SK-N-SH treated with all-trans-retinoic acid at 6 μM for 48 hours (cell line): ENCODE measurements around the gene PYGM.

ENCODE experiments used
- ATAC-seq: fragments of 200-7000 bp; cut with Tn5 transposase; 3 replicates; pipeline ENCODE4 v1.9.1; 2020; ENCODE audit warnings: mild to moderate bottlenecking, moderate library complexity
- ARNTL ChIP-seq: fragments of 450-650 bp; formaldehyde crosslinking; IDR thresholded peaks from 2 replicates; pipeline ENCODE4 v1.5.0; 2020; ENCODE audit warnings: low read depth, mild to moderate bottlenecking, moderate library complexity, borderline replicate concordance
- BACH2 ChIP-seq: fragments of 250-450 bp; sonication (Bioruptor Pico); IDR thresholded peaks from 2 replicates; pipeline ENCODE4 v1.9.0; 2021; ENCODE audit warnings: mild to moderate bottlenecking, borderline replicate concordance
- CSDC2 ChIP-seq: fragments of 250-450 bp; sonication (Bioruptor Pico); IDR thresholded peaks from 2 replicates; pipeline ENCODE4 v1.5.0; 2020; ENCODE audit warnings: mild to moderate bottlenecking, moderate library complexity
- CSRNP3 ChIP-seq: fragments of 250-450 bp; sonication (Bioruptor Pico); IDR thresholded peaks from 2 replicates; pipeline ENCODE4 v1.5.1; 2021; ENCODE audit warnings: mild to moderate bottlenecking, moderate library complexity
- ESRRG ChIP-seq: fragments of 250-450 bp; sonication (Bioruptor Pico); IDR thresholded peaks from 2 replicates; pipeline ENCODE4 v1.6.1; 2021; ENCODE audit warnings: mild to moderate bottlenecking
- GLIS3 ChIP-seq: fragments of 250-450 bp; sonication (Bioruptor Pico); IDR thresholded peaks from 2 replicates; pipeline ENCODE4 v1.5.0; 2020; ENCODE audit warnings: mild to moderate bottlenecking, moderate library complexity
- ISL1 ChIP-seq: fragments of 250-450 bp; sonication (Bioruptor Pico); IDR thresholded peaks from 2 replicates; pipeline ENCODE4 v2.1.2; 2022; ENCODE audit warnings: mild to moderate bottlenecking, moderate library complexity
- PATZ1 ChIP-seq: fragments of 250-450 bp; sonication (Bioruptor Pico); IDR thresholded peaks from 2 replicates; pipeline ENCODE4 v1.8.0; 2020; ENCODE audit warnings: mild to moderate bottlenecking, moderate library complexity, borderline replicate concordance
- POU6F1 ChIP-seq: fragments of 250-450 bp; sonication (Bioruptor Pico); IDR thresholded peaks from 2 replicates; pipeline ENCODE4 v1.8.0; 2021; ENCODE audit warnings: low read depth, mild to moderate bottlenecking, moderate library complexity, borderline replicate concordance
- PPARA ChIP-seq: fragments of 250-450 bp; sonication (Bioruptor Pico); IDR thresholded peaks from 2 replicates; pipeline ENCODE4 v1.5.0; 2020; ENCODE audit warnings: mild to moderate bottlenecking, borderline replicate concordance
- RARB ChIP-seq: fragments of 250-450 bp; sonication (Bioruptor Pico); IDR thresholded peaks from 2 replicates; pipeline ENCODE4 v1.8.0; 2021; ENCODE audit warnings: mild to moderate bottlenecking, moderate library complexity
- SNAI2 ChIP-seq: fragments of 250-450 bp; sonication (Bioruptor Pico); IDR thresholded peaks from 2 replicates; pipeline ENCODE4 v1.5.0; 2020; ENCODE audit warnings: mild to moderate bottlenecking, moderate library complexity
- TCF4 ChIP-seq: fragments of 250-450 bp; sonication (Bioruptor Pico); IDR thresholded peaks from 2 replicates; pipeline ENCODE4 v1.8.0; 2021; ENCODE audit warnings: mild to moderate bottlenecking, moderate library complexity, borderline replicate concordance
- TOX ChIP-seq: fragments of 250-450 bp; sonication (Bioruptor Pico); IDR thresholded peaks from 2 replicates; pipeline ENCODE4 v1.8.0; 2021; ENCODE audit warnings: mild to moderate bottlenecking, moderate library complexity, borderline replicate concordance
- TSHZ2 ChIP-seq: fragments of 250-450 bp; sonication (Bioruptor Pico); IDR thresholded peaks from 2 replicates; pipeline ENCODE4 v1.5.0; 2020; ENCODE audit warnings: mild to moderate bottlenecking, moderate library complexity
- ZC3H10 ChIP-seq: fragments of 250-450 bp; sonication (Bioruptor Pico); IDR thresholded peaks from 2 replicates; pipeline ENCODE4 v1.5.1; 2021; ENCODE audit warnings: mild to moderate bottlenecking, moderate library complexity
- ZFP3 ChIP-seq: fragments of 250-450 bp; sonication (Bioruptor Pico); IDR thresholded peaks from 2 replicates; pipeline ENCODE4 v1.5.0; 2020; ENCODE audit warnings: mild to moderate bottlenecking, moderate library complexity
- ZFP30 ChIP-seq: fragments of 450-650 bp; formaldehyde crosslinking; IDR thresholded peaks from 2 replicates; pipeline ENCODE4 v1.5.0; 2022; ENCODE audit warnings: mild to moderate bottlenecking, moderate library complexity
- ZNF565 ChIP-seq: fragments of 450-650 bp; formaldehyde crosslinking; conservative IDR thresholded peaks from 2 replicates; pipeline ENCODE4 v1.5.0; 2020; ENCODE audit warnings: low read depth, mild to moderate bottlenecking, moderate library complexity
- ZNF70 ChIP-seq: fragments of 450-650 bp; formaldehyde crosslinking; IDR thresholded peaks from 2 replicates; pipeline ENCODE4 v1.5.0; 2020; ENCODE audit warnings: mild to moderate bottlenecking, moderate library complexity
- ZNF8 ChIP-seq: fragments of 450-650 bp; formaldehyde crosslinking; IDR thresholded peaks from 2 replicates; pipeline ENCODE4 v1.5.0; 2020; ENCODE audit warnings: mild to moderate bottlenecking, moderate library complexity

Gene PYGM

GRCh38 chr11:64710418-64711137 lies 49.2 kb downstream of the PYGM start:
- TF ChIP-seq TOX, result no peak
- no peak for TF ChIP-seq PATZ1 (CRISPR knock-in tag)
- TF ChIP-seq ZFP3, result no peak
- TF ChIP-seq RARB (CRISPR knock-in tag), result no peak
- no peak for TF ChIP-seq ZFP30 (CRISPR knock-in tag)
- TF ChIP-seq BACH2, result no peak
- no peak for TF ChIP-seq GLIS3 (CRISPR knock-in tag)
- TF ChIP-seq ZC3H10, result no peak
- peak; percentile 32; the same call in 2 of the 3 replicates for ATAC-seq

- TF ChIP-seq ZC3H10, result no peak
- TF ChIP-seq CSDC2, result no peak
- TF ChIP-seq ZFP3, result no peak
- TF ChIP-seq ZFP30 (CRISPR knock-in tag), result no peak
- TF ChIP-seq ISL1, result no peak
- no peak for TF ChIP-seq PPARA (CRISPR knock-in tag)
- TF ChIP-seq PATZ1 (CRISPR knock-in tag), result no peak
- TF ChIP-seq ESRRG, result no peak
- TF ChIP-seq ARNTL (CRISPR knock-in tag), result no peak
- no peak for TF ChIP-seq TCF4
- no peak for TF ChIP-seq ZNF70
- no peak for TF ChIP-seq GLIS3 (CRISPR knock-in tag)
- TF ChIP-seq SNAI2 (CRISPR knock-in tag), result no peak
- no peak for TF ChIP-seq TSHZ2 (CRISPR knock-in tag)
- TF ChIP-seq TOX, result no peak
These were observed 54.3 kb downstream of the PYGM start for GRCh38 chr11:64705501-64705900.

GRCh38 chr11:64703048-64703447 lies 56.7 kb downstream of the PYGM start:
- ATAC-seq, result no peak

More at GRCh38 chr11:64705501-64705900, 54.3 kb downstream of the PYGM start:
- no peak for ATAC-seq

More at GRCh38 chr11:64703048-64703447, 56.7 kb downstream of the PYGM start:
- TF ChIP-seq ZC3H10, result no peak
- no peak for TF ChIP-seq ZNF565
- no peak for TF ChIP-seq ZNF8 (CRISPR knock-in tag)
- no peak for TF ChIP-seq PATZ1 (CRISPR knock-in tag)
- TF ChIP-seq TOX, result no peak
- TF ChIP-seq CSRNP3 (CRISPR knock-in tag), result no peak
- no peak for TF ChIP-seq BACH2
- TF ChIP-seq ZFP30 (CRISPR knock-in tag), result no peak
- no peak for TF ChIP-seq ZNF70
- no peak for TF ChIP-seq ZFP3
- TF ChIP-seq POU6F1 (CRISPR knock-in tag), result no peak
- no peak for TF ChIP-seq PPARA (CRISPR knock-in tag)
- TF ChIP-seq ESRRG, result no peak
- TF ChIP-seq GLIS3 (CRISPR knock-in tag), result no peak
- no peak for TF ChIP-seq TCF4
